Breast epithelium (tissue), 3 donors: ENCODE results near the gene DBX2.

Experiments
- CTCF ChIP-seq, 3 donors: fragments of 450-650 bp; IDR thresholded peaks; one replicate each; pipeline ENCODE4 v1.5.1; 2016 to 2017; ENCODE audit warnings: antibody characterized with exemption in 3 of 3, mild to moderate bottlenecking in 3 of 3, moderate library complexity in 3 of 3
- POLR2AphosphoS5 ChIP-seq, 3 donors: sonication (generic); formaldehyde crosslinking; IDR thresholded peaks; one replicate each; pipeline ENCODE4 v1.6.1; 2017; ENCODE audit warnings: antibody characterized with exemption in 3 of 3

DNA sequence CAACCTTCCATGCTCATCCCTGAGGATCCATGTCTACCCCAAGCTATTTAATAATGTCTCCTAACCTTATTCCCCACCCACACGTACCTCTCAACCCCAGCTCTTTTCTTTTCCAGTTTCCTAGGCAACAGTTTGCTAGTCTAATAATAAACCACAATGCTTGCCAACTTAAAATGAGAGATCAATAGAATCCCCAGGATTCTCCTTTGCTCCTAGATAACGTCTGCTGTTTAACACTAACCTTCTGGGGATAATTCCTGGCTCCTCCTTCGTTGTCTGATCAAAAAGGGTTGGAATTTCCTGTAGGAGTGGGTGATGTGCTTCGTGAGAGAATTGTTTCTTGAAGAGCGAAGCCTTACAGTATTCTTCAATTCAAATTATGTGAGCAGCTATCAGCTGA, 42.2 kb upstream of the DBX2 start:
- TF ChIP-seq POLR2AphosphoS5 (IDR thresholded peaks at IDR 0.05) (no peak), CTCF (IDR thresholded peaks at IDR 0.05) (no peak)
